PC-9 (cell line): Measurements from ENCODE around the gene CSRNP2. TPM values are rescaled to one million over a fixed set of nuclear protein-coding genes. Genes with fewer than 3 reads are reported as not detected.
A peak's percentile ranks its signal among the peaks of the same experiment; 100 is the strongest.

Experiments
- BruUV-seq: library from RNA; stranded (reverse); fragments of 400-500 nt; replicated peaks from 2 replicates; lab custom pipeline; 2021; lab: Mats Ljungman, UMichigan
- CTCF ChIA-PET: fragments of 300-600 bp; sonication (Branson Sonifier 250); formaldehyde crosslinking; loops from one replicate; lab custom pipeline; 2022; ENCODE audit warnings: antibody characterized with exemption; lab: Charles Lee
- POLR2A ChIA-PET: fragments of 300-600 bp; sonication (Branson Sonifier 250); formaldehyde crosslinking; loops from one replicate; lab custom pipeline; 2022; ENCODE audit warnings: antibody characterized with exemption; ENCODE audit not compliant: unreplicated experiment; lab: Charles Lee
- DNase-seq, 2 experiments: peaks; one replicate each; pipeline versions ENCODE4 v3.0.0 to v3.0.0-alpha.2; 2015 to 2022; ENCODE audit warnings: mixed read lengths in 1 of 2
- H2AFZ ChIP-seq: fragments of 200-600 bp; sonication (generic); 2 replicates; pipeline ENCODE4 v1.8.1; 2017; ENCODE audit warnings: antibody characterized with exemption
- H3F3A ChIP-seq: fragments of 200-600 bp; sonication (generic); 2 replicates; pipeline ENCODE4 v1.8.1; 2017; ENCODE audit warnings: antibody characterized with exemption, mild to moderate bottlenecking, low read depth; ENCODE audit not compliant: insufficient read depth
- H3K27ac ChIP-seq: fragments of 200-600 bp; sonication (generic); 2 replicates; pipeline ENCODE4 v1.6.1; 2016; ENCODE audit warnings: mixed run types
- H3K27me3 ChIP-seq: fragments of 200-600 bp; sonication (generic); 2 replicates; pipeline ENCODE4 v1.6.1; 2016; ENCODE audit warnings: low read depth, mixed run types; ENCODE audit not compliant: insufficient read depth
- H3K36me3 ChIP-seq: fragments of 200-600 bp; sonication (generic); 2 replicates; pipeline ENCODE4 v1.6.1; 2016; ENCODE audit warnings: low read depth, mixed run types
- H3K4me1 ChIP-seq: fragments of 200-600 bp; sonication (generic); replicated peaks from 2 replicates; pipeline ENCODE4 v1.6.1; 2016; ENCODE audit warnings: mixed run types; ENCODE audit not compliant: insufficient read depth
- H3K4me2 ChIP-seq: fragments of 200-600 bp; sonication (generic); 2 replicates; pipeline ENCODE4 v1.6.1; 2017; ENCODE audit warnings: mixed run types
- H3K4me3 ChIP-seq: fragments of 200-600 bp; sonication (generic); 2 replicates; pipeline ENCODE4 v1.6.1; 2016; ENCODE audit warnings: mixed run types
- H3K79me2 ChIP-seq: fragments of 200-600 bp; sonication (generic); 2 replicates; pipeline ENCODE4 v1.6.1; 2017; ENCODE audit warnings: low read depth, mixed run types
- H3K9me2 ChIP-seq: fragments of 200-600 bp; sonication (generic); 2 replicates; pipeline ENCODE4 v1.8.1; 2017; ENCODE audit warnings: mild to moderate bottlenecking; ENCODE audit not compliant: insufficient read depth
- H3K9me3 ChIP-seq: fragments of 200-600 bp; sonication (generic); 2 replicates; pipeline ENCODE4 v1.8.1; 2016; ENCODE audit warnings: low read depth; ENCODE audit not compliant: insufficient read depth
- H4K20me1 ChIP-seq: fragments of 200-600 bp; sonication (generic); 2 replicates; pipeline ENCODE4 v1.8.1; 2017; ENCODE audit not compliant: insufficient read depth
- EZH2 ChIP-seq: fragments of 200-600 bp; sonication (generic); IDR thresholded peaks from 2 replicates; pipeline ENCODE4 v1.8.0; 2017; ENCODE audit warnings: antibody characterized with exemption, low read depth
- intact Hi-C: fragments of 100-400 bp; cut with micrococcal nuclease; formaldehyde crosslinking; loops from one replicate; pipeline ENCODE4 v1.10.0; 2022; ENCODE audit not compliant: unreplicated experiment
- total RNA-seq: library from RNA; stranded (reverse); gene quantifications from 2 replicates; pipeline ENCODE4 v1.2.3, GENCODE V29; 2021
- TF ChIP-seq, protein P1 (sequence below): fragments of 200-600 bp; sonication (generic); conservative IDR thresholded peaks from 2 replicates; pipeline ENCODE4 v1.6.1; 2017; ENCODE audit warnings: mixed run types, antibody characterized with exemption, mild to moderate bottlenecking, moderate library complexity

The CSRNP2 gene
- total RNA-seq, 1 experiment from 2014 or later: 19.3 TPM

DNA sequence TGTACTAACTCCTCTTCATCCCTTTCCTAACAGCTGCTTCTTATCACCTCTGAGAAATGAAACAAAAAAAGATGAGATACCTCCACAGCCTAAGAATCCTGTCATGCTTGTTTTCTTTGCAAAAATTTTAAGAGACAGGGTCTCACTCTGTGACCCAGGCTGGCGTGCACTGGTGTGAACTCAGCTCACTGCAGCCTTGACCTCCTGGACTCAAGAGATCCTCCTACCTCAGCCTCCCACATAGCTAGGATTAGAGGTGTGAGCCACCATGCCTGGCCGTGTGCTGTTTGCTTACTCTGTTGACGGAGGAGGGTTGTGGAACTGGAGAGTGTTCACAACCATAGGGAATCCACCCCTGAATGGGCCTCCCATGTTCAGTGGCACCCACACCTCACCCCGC is 16.2 kb downstream of the CSRNP2 start:
- TF ChIP-seq EZH2: no peak
- TF ChIP-seq, protein P1, sequence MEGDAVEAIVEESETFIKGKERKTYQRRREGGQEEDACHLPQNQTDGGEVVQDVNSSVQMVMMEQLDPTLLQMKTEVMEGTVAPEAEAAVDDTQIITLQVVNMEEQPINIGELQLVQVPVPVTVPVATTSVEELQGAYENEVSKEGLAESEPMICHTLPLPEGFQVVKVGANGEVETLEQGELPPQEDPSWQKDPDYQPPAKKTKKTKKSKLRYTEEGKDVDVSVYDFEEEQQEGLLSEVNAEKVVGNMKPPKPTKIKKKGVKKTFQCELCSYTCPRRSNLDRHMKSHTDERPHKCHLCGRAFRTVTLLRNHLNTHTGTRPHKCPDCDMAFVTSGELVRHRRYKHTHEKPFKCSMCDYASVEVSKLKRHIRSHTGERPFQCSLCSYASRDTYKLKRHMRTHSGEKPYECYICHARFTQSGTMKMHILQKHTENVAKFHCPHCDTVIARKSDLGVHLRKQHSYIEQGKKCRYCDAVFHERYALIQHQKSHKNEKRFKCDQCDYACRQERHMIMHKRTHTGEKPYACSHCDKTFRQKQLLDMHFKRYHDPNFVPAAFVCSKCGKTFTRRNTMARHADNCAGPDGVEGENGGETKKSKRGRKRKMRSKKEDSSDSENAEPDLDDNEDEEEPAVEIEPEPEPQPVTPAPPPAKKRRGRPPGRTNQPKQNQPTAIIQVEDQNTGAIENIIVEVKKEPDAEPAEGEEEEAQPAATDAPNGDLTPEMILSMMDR: no peak
- peaks cover 13% of the 10 kb centered on the region for H3K4me1 ChIP-seq
- intact Hi-C loops: no loop called here
- POLR2A ChIA-PET: interaction anchor here (0.6 kb wide), 1 partner anchor 879 kb away, joined by 4 read pairs; no protein-coding TSS in a partner anchor
- CTCF ChIA-PET: no interaction called here
- no peak overlapping the region for H3K4me2 ChIP-seq
- peaks cover 34% of the 10 kb centered on the region; the same call in 1 of the 2 replicates for H3F3A ChIP-seq
- H3K27me3 ChIP-seq: no peaks in the 10 kb centered on the region
- no peak for DNase-seq
- no peak overlapping the region for H3K27ac ChIP-seq
- no peaks in the 10 kb centered on the region for H3K9me2 ChIP-seq
- H3K36me3 ChIP-seq: peaks cover 13% of the 10 kb centered on the region
- no peaks in the 10 kb centered on the region for H3K79me2 ChIP-seq
- H2AFZ ChIP-seq: no peak overlapping the region
- no TSS peak for BruUV-seq
- no peaks in the 10 kb centered on the region for H3K9me3 ChIP-seq
- H4K20me1 ChIP-seq: no peaks in the 10 kb centered on the region
- no peak overlapping the region for H3K4me3 ChIP-seq

DNA sequence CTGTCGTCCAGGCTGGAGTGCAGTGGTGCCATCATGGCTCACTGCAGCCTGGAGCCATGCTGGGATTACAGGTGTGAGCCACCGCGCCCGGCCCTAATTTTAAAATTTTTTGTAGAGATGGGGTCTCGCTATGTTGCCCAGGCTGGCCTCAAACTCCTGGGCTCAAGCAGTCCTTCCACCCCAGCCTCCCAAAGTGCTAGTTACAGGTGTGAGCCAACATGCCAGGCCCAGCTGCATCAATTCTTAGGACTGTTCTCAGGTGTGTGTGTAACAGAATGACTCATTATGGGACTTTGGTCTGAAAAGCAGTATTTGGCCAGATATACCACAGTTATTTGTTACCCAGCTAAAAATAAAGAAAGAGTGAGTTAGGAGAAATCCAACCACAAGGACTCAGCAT is 17.9 kb downstream of the CSRNP2 start:
- no peak for DNase-seq
- Histone ChIP-seq H3K79me2 (no peaks in the 10 kb centered on the region), H3K36me3 (peaks cover 14% of the 10 kb centered on the region), H3K4me3 (no peak overlapping the region), H3K4me1 (peaks cover 11% of the 10 kb centered on the region), H3K9me2 (no peaks in the 10 kb centered on the region), H3K27ac (no peak overlapping the region), H3K9me3 (no peaks in the 10 kb centered on the region), H3K4me2 (no peak overlapping the region), H3F3A (peaks cover 34% of the 10 kb centered on the region; the same call in 1 of the 2 replicates), H2AFZ (no peak overlapping the region), H3K27me3 (no peaks in the 10 kb centered on the region), H4K20me1 (no peaks in the 10 kb centered on the region)
- CTCF ChIA-PET: no interaction called here
- no peak for TF ChIP-seq EZH2
- TF ChIP-seq, protein P1: no peak
- POLR2A ChIA-PET: no interaction called here
- intact Hi-C loops: no loop called here
- BruUV-seq: TSS peak; percentile 7

DNA sequence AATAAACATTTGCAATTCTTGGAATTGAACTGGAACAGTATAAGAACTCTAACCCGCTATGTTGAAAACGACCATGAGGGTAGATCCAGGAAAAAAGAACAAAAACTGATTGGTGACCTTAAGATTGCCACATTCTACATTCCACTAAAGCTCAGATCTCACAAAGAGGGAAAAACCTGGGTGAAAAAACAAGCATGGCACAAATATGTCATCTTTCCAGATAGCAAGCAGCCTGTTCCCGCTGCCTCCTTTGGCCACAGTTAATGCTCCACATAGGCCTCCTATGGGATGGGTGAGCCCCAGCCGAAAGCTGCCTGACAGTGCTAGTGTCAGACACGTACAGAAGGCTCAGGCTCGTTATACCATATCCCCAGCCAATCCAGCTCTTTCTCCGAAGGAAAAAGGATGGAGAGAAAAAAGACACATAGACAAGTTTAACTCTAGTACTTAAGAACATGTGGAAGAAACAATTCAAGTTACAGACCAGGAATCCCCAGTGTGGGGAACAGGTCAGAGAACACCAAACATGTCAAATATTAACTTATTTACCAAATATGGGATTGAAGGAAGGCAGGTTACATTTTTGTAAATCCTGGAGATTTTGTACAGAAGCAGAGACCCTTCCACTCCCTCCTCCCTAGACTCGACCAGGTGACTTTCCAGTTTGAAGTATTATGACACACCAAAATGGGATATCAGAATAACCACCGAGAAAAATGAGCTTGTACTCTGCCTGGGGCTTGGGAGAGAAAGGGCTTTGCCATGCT is 20.6 kb downstream of the CSRNP2 start:
- Histone ChIP-seq H4K20me1 (no peaks in the 10 kb centered on the region), H3K9me2 (no peaks in the 10 kb centered on the region), H3F3A (peaks cover 37% of the 10 kb centered on the region; the same call in 1 of the 2 replicates), H2AFZ (no peak overlapping the region), H3K36me3 (peaks cover 27% of the 10 kb centered on the region), H3K9me3 (no peaks in the 10 kb centered on the region), H3K4me2 (no peak overlapping the region), H3K4me1 (no peaks in the 10 kb centered on the region), H3K27ac (no peak overlapping the region), H3K27me3 (no peaks in the 10 kb centered on the region), H3K79me2 (no peaks in the 10 kb centered on the region), H3K4me3 (no peak overlapping the region)
- intact Hi-C loops: no loop called here
- TF ChIP-seq EZH2: no peak
- TF ChIP-seq, protein P1: no peak
- no peak for DNase-seq
- no TSS peak for BruUV-seq
- POLR2A ChIA-PET: interaction anchor here (0.6 to 0.7 kb wide), 2 partner anchors 48 to 309 kb away, joined by 4 to 5 read pairs; no protein-coding TSS in a partner anchor
- CTCF ChIA-PET: interaction anchor here (0.5 kb wide), 1 partner anchor 11 kb away, joined by 6 read pairs; no protein-coding TSS in a partner anchor
